Renal cortical epithelial cell (primary cell): ENCODE results near the gene F10. TPM values are rescaled to one million over a fixed set of nuclear protein-coding genes. Genes with fewer than 3 reads are reported as not detected.

ENCODE experiments used
- DNase-seq: peaks from one replicate; pipeline ENCODE4 v3.0.0-alpha.2; 2011; ENCODE audit warnings: low read depth
- total RNA-seq: library from RNA; depleted of rRNA; stranded (reverse); fragments of >200 nt; gene quantifications from 2 replicates; pipeline ENCODE4 v1.2.3, GENCODE V29; 2014

F10 gene
- total RNA-seq, 1 donor from 2014 or later, result 0.10 TPM

DNA sequence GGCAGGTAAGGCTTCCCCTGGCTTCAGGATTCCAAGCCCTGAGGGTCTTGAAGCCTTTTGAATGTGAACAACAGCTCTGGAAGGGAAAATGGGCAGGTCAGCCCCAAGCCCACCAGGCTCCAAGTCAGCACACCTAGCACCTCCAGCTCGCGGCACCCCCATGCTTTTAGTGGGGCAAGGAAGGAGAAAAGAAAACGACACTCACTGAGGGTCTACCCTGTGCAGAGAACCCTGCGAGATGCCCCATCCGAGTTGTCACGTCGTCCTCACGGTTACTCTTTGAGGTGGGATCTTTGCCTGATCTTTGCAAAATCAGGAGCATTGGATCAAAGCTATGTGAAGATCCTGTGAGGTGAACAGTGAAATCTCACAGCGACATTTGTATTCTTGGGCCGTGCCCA is 5.7 kb upstream of the F10 start:
- DNase-seq, result no peak

- peak; percentile 6 for DNase-seq
Measured at GRCh38 chr13:113117335-113117872, 5.2 kb upstream of the F10 start.

DNA sequence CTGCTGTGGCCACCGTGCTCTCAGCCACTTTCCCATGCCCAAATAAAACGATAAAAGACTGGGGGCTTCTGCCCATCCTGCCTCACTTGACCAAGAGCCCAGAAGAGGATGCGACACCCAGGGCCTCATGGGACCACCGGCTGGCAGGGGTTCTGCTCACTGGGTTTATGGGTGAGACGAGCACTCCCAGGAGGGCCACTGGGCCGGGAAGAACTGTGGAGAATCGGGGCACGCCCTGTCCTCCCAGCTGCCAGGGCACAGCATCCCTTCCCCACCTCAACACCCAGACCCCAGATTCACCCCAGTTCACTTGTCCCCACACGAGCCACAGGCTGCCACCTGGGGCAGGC is 4.7 kb upstream of the F10 start:
- no peak for DNase-seq

DNA sequence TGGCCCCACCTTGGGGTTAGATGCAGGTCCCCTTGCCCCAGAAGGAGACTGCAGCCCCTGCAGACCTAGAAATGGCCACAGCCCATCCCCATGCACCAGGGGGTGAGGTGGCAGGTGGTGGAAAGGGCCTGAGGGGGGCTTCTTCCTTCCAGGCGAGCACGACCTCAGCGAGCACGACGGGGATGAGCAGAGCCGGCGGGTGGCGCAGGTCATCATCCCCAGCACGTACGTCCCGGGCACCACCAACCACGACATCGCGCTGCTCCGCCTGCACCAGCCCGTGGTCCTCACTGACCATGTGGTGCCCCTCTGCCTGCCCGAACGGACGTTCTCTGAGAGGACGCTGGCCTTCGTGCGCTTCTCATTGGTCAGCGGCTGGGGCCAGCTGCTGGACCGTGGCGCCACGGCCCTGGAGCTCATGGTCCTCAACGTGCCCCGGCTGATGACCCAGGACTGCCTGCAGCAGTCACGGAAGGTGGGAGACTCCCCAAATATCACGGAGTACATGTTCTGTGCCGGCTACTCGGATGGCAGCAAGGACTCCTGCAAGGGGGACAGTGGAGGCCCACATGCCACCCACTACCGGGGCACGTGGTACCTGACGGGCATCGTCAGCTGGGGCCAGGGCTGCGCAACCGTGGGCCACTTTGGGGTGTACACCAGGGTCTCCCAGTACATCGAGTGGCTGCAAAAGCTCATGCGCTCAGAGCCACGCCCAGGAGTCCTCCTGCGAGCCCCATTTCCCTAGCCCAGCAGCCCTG is 4.2 kb upstream of the F10 start:
- DNase-seq, result no peak

- no peak for DNase-seq
Measured at GRCh38 chr13:113119166-113119821, 3.3 kb upstream of the F10 start.

DNA sequence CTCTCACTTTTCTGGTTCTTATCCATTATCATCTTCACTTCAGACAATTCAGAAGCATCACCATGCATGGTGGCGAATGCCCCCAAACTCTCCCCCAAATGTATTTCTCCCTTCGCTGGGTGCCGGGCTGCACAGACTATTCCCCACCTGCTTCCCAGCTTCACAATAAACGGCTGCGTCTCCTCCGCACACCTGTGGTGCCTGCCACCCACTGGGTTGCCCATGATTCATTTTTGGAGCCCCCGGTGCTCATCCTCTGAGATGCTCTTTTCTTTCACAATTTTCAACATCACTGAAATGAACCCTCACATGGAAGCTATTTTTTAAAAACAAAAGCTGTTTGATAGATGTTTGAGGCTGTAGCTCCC is 2.8 kb upstream of the F10 start:
- DNase-seq, result no peak

DNA sequence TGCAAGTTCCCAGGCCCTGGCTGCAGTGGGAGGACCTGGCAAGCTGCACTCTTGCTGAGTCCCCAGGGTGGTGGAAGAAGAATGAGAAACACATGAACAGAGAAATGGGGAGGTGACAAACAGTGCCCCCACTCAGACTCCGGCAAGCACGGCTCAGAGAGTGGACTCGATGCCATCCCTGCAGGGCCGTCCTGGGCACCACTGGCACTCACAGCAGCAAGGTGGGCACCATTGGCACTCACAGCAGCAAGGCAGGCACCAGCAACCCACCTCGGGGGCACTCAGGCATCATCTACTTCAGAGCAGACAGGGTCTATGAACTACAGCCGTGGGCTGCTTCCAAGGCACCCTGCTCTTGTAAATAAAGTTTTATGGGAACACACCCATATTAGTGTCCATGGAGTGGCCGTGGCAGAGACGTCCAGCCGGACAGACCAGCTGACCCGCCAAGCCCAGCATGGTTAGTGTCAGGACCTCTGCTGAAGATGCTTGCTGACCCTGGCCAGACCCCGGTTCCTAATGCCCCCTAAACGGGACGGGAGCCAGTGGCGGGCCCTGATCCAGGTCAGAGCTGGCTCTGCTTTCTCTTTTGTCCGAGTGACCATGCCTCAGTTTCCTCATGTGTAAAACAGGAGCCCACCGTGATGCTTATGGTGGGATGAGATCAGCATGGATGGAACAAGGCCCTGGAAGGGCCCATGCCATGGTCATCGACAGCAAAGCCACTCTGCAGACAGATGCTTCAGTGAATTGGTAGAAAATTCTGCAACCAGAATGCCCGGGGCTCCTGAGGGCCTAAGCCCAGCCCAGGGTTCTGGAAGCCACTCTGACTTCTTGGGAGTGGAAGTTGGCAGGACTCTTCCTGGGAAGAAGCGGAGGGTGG is 2.1 kb upstream of the F10 start:
- no peak for DNase-seq

DNA sequence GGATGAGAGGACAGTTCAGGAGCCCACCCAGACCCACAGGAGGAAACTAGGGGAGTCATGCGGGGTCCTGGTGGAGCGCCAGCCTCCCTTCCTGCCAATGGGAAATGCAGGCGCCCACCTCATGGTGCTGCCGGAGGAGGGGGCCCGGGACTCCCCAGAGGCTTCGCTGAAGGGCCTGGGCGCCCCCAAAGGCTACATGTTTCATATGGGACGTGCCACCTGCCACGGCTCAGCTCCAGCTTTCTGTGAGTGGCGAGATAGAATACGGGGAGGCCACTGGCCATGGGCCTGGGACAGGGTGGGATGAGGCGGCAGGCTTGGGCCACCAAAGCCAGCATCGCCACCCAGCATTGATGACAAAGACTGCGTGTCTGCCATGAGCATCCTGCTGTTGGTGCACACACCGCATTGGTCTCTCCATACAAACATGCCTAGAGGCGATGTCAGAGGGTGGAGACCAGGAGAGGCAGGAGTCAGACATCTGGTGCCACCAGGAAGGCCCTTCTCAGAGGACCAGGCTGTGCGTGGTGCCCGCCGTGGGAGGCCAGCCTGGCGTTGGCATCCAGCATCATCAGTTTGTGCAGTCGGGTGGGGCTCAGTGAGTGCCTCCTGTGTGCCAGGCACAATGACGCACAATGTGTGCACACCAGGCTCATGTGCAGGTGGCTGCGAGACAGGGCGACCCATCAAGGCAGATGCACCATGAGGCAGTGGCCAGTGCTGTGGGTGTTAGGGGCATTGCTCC is 1.2 kb upstream of the F10 start:
- DNase-seq, result no peak

DNA sequence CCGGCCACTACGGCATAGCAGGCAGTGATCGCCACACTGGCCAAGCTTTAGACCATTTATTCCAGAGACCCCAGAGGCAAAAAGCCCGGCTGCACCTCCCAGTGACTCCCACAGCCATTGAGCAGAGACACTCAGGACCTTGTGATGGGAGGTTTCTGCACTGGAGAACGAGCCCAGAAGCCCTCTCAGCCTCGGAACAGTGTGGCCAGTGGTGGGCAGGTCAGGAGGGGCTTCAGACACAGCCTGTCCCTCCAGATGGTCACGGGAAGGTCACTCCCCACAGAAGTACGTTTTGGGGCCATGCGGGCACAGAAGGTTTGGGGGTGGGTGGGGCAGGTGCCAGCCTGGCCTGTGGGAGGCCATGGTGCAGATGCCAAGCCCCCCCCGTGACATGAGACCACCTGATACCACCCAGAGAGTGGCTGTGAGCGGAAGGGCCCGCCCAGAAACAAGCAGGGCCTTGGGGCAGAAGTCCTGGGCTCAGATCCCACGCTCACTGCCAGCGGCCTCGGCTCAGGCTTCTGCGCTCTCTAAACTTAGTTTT is 599 bp upstream of the F10 start:
- no peak for DNase-seq

GRCh38 chr13:113123226-113124201 is 915 bp downstream of the F10 start:
- DNase-seq, result no peak

DNA sequence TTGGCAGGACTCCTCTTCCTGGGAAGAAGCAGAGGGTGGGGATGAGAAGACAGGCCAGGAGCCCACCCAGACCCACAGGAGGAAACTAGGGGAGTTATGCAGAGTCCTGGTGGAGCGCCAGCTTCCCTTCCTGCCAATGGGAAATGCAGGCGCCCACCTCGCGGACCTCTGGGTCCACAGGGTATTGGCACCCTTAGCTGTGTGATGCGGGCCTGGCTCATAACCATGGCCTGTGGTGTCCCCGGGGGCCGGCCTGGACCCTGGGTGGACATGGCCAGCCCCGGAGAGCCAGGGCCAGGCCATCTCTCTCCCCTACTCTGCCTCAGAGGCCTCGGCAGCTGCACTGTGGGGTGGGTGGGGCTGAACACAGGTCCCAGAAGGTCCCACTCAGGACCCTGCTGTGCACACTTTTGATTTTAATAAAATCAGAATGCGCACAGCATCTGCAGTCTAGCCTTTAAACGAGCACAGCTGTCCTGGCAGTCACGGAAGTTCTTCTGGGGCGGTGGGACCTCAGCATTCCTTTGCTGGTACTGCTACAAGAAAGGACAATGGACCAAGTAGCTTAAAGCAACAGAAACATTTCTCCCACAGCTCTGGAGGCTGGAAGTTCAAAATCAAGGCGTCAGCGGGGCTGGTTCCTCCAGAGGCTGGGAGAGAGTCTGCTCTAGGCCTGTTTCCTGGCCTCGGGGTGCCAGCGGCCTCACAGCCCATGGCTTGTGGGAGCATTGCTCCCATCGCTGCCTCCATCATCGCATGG is 1.8 kb downstream of the F10 start:
- DNase-seq, result no peak

GRCh38 chr13:113125506-113126264 is 3.1 kb downstream of the F10 start:
- DNase-seq, result no peak

- no peak for DNase-seq
Measured at GRCh38 chr13:113126265-113127150, 3.9 kb downstream of the F10 start.

DNA sequence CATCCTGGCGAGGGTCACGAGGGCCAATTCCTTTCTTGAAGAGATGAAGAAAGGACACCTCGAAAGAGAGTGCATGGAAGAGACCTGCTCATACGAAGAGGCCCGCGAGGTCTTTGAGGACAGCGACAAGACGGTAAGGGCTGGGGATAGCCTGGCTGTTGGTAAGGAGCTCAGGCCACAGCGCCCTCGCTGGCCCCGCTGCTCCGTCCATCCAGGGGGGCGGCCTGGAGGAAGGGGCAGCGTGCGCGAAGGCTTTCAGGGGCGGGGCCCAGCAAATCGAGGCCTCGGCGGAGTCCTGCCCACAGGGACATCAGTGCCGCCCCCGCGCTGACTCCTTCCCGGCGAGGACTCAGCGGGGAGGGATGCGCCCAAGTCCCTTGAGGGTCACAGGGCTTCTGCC is 6.9 kb downstream of the F10 start:
- no peak for DNase-seq

- no peak for DNase-seq
Measured at GRCh38 chr13:113129921-113130750, 7.5 kb downstream of the F10 start.

GRCh38 chr13:113135281-113135760 is 12.7 kb downstream of the F10 start:
- DNase-seq, result no peak
